Inferior parietal cortex (tissue), 1 donor: Measurements from ENCODE around the gene WNK1.

ENCODE experiments used
- DNase-seq: peaks from one replicate; pipeline ENCODE4 v3.0.0-alpha.2; 2016; ENCODE audit errors: extremely low spot score

WNK1 gene

DNA sequence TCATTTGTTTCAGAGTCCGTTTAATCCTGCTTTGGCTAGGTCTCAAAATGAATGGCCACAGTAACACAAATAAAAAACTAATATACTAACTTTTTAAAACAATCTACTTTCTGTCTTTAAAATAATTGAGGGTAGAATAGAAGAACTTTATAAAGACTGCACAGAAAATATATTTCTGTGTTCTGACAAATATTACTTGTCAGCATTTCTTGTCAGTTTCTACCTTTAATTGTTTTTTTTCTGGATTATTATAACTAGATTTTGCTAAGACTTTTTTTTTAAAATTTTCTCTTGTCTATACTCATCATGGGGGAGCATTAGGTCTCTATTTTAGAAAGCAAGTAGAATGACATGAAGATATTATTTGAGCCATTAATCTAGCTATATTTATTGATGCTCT is 110.9 kb downstream of the WNK1 start:
- DNase-seq = no peak

DNA sequence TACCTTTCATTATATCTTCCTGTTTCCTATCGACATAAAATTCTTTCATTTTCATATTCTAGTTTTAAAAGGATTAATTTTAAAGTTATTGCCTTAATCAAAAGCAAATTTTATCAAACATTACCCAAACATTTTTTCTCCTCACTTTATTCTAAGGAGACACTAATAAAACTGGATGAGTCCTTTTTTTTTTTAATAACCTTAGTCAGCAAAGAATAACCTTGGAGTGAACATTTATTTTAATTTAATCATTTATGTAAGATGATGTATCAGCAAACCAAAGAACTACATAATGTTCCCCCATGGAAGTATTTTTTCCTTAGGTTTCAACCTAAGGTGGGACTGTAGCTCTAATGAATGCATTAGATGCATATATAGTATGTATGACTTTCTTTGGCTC is 113.2 kb downstream of the WNK1 start:
- DNase-seq = no peak

DNA sequence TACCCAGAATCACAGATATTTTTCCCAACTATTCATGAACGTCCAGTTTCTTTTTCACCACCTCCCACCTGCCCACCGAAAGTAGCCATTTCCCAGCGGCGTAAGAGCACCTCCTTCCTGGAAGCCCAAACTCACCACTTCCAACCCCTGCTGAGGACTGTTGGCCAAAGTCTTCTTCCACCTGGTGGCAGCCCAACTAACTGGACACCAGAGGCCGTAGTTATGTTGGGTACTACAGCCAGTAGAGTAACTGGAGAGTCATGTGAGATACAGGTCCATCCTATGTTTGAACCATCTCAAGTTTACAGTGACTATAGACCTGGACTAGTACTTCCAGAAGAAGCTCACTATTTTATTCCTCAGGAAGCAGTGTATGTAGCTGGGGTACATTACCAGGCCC is 115.5 kb downstream of the WNK1 start:
- DNase-seq = no peak

DNA sequence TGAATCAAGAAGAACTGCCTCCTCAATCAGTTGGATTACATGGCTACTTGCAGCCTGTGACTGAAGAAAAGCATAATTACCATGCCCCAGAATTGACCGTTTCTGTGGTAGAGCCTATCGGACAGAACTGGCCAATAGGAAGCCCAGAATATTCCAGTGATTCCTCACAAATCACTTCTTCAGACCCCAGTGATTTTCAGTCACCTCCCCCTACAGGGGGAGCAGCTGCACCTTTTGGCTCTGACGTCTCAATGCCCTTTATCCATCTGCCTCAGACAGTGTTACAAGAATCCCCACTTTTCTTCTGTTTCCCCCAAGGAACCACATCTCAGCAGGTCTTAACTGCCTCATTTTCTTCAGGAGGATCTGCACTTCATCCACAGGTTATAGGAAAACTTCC is 116.3 kb downstream of the WNK1 start:
- no peak for DNase-seq

DNA sequence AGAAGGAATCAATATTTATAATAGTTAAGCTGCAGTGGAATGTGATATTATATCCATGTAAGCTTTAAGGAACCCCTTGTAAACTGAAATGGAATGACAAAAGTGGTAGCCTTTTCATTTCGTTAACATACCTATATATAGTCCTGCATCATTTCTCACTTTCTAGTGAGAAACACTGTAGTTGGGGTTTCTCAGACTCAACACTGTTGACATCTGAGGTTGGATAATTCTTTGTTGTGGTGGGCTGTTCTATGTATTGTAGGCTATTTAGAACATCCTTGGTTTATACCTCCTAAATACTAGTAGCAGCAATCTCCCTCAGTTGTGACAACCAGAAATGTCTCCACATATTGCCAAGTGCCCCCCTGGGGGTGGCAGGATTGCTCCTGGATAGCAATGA is 118.0 kb downstream of the WNK1 start:
- no peak for DNase-seq

DNA sequence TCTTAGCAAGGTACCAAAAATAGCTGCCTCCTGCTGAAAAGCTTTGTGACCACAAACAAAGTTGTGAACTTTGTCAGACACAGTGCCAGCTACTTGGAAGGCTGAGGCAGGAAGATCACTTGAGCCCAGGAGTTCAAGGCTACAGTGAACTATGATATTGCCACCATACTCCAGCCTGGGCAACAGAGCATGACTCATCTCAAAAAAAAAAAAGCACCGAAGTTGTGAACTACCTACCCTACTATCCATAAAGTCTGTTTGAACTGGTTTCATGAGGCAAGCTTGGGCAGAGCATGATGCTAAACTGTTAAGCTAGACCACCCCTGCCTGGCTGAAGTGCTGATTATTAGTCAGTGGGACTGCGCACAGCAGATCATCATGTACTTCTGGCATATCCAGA is 121.6 kb downstream of the WNK1 start:
- DNase-seq = no peak

DNA sequence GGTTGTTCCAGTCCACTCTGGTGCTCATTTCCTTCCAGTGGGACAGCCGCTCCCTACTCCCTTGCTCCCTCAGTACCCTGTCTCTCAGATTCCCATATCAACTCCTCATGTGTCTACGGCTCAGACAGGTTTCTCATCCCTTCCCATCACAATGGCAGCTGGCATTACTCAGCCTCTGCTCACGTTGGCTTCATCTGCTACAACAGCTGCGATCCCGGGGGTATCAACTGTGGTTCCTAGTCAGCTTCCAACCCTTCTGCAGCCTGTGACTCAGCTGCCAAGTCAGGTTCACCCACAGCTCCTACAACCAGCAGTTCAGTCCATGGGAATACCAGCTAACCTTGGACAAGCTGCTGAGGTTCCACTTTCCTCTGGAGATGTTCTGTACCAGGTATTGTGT is 127.3 kb downstream of the WNK1 start:
- DNase-seq = no peak

DNA sequence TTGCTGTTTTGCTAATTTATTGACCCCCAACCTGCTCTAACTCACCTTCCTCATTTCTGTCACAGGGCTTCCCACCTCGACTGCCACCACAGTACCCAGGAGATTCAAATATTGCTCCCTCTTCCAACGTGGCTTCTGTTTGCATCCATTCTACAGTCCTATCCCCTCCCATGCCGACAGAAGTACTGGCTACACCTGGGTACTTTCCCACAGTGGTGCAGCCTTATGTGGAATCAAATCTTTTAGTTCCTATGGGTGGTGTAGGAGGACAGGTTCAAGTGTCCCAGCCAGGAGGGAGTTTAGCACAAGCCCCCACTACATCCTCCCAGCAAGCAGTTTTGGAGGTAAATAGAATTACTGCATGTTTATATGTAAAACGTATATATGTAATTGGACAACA is 128.3 kb downstream of the WNK1 start:
- no peak for DNase-seq

DNA sequence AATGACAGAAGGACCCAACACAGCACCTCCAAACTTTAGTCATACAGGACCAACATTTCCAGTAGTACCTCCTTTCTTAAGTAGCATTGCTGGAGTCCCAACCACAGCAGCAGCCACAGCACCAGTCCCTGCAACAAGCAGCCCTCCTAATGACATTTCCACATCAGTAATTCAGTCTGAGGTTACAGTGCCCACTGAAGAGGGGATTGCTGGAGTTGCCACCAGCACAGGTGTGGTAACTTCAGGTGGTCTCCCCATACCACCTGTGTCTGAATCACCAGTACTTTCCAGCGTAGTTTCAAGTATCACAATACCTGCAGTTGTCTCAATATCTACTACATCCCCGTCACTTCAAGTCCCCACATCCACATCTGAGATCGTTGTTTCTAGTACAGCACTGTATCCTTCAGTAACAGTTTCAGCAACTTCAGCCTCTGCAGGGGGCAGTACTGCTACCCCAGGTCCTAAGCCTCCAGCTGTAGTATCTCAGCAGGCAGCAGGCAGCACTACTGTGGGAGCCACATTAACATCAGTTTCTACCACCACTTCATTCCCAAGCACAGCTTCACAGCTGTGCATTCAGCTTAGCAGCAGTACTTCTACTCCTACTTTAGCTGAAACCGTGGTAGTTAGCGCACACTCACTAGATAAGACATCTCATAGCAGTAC is 132.5 kb downstream of the WNK1 start:
- DNase-seq = no peak

DNA sequence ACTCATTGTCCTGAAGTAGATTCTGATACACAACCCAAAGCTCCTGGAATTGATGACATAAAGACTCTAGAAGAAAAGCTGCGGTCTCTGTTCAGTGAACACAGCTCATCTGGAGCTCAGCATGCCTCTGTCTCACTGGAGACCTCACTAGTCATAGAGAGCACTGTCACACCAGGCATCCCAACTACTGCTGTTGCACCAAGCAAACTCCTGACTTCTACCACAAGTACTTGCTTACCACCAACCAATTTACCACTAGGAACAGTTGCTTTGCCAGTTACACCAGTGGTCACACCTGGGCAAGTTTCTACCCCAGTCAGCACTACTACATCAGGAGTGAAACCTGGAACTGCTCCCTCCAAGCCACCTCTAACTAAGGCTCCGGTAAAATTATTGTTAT is 133.3 kb downstream of the WNK1 start:
- DNase-seq = no peak

DNA sequence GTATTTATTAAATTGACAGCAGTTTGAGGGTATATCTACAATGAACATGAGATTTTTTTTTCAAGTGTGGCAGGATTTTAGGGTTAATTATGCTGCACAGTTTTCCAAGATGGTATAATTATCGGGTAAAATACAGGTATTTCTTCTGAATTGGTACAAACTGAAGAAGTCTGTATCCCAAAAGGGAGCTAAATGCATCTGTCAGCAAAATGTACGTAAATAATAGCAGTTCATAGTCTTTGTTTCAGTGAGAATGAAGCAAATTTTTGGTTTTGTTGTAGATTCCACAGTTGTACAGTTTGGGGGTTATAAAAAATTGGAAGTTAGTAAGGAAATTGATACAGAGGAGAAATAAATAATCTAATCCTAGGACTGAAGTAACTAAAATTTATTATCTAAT is 133.8 kb downstream of the WNK1 start:
- DNase-seq = no peak

DNA sequence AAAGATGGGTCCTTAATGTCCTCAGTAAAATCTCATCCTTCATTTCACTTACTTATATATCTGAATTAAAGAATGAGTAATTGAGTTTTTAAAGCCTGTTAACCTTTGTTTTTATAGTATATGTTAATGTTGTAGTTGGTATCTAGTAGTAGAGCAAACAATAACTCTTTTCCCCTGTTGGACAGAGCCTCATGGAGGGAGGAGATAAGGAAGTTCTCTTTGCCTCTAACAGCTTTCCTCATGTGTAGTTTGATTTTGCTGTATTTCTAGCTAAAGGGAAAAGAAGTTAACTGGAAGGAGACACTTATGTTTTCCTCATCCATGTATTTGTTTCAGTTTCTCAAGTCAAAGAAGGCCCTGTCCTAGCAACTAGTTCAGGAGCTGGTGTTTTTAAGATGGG is 141.8 kb downstream of the WNK1 start:
- DNase-seq = no peak

DNA sequence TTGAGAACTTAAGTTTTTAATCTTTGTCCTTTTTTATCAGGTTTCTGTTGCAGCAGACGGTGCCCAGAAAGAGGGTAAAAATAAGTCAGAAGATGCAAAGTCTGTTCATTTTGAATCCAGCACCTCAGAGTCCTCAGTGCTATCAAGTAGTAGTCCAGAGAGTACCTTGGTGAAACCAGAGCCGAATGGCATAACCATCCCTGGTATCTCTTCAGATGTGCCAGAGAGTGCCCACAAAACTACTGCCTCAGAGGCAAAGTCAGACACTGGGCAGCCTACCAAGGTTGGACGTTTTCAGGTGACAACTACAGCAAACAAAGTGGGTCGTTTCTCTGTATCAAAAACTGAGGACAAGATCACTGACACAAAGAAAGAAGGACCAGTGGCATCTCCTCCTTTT is 143.7 kb downstream of the WNK1 start:
- DNase-seq = no peak

DNA sequence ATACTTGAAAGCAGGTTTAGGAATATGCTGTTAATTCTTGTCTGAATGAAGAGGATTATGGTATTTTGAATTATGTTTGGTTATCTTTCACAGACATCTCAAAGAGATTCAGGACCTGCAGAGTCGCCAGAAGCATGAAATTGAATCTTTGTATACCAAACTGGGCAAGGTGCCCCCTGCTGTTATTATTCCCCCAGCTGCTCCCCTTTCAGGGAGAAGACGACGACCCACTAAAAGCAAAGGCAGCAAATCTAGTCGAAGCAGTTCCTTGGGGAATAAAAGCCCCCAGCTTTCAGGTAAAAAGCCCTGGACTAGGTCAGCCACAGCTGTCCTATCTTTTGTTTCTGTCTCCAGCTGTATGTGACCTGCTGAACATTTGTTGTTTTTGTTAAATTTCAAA is 145.0 kb downstream of the WNK1 start:
- no peak for DNase-seq

DNA sequence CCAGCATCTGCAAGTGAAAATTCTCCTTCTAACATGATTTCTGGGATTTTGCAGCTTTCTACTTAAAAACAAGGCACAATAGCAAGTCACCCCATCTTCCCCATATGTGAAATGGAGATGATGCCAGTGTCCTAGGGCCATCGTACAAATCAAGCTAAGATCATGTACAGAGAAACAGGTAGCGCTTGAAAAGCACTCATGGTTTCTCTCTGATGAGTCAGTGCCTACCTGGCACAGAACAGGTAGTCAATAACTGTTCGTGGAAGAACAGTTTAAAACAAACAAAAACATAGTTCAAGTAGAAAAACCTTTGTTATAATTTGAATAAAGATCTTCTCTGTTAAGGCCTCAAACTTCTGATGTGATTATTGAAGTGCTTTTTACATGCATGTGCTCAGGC is 150.2 kb downstream of the WNK1 start:
- no peak for DNase-seq

DNA sequence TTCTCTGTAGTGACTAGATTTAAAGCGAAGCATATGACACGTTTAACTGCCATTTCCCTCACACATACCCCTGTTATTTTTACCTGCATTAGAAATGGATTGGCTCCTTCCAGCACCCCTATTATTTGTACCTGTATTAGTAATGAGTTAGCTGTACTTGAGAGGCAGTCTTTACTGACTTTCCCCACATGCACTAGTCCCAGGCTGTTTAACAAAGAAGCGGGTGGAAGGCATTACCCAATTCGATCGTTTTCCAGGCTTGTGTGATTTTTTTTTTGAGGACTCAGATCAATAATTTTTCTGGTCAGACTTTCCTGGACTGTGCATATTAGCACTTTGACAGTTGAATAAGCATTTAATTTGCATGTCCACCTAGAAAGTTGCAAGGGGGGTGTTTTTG is 150.7 kb downstream of the WNK1 start:
- no peak for DNase-seq

DNA sequence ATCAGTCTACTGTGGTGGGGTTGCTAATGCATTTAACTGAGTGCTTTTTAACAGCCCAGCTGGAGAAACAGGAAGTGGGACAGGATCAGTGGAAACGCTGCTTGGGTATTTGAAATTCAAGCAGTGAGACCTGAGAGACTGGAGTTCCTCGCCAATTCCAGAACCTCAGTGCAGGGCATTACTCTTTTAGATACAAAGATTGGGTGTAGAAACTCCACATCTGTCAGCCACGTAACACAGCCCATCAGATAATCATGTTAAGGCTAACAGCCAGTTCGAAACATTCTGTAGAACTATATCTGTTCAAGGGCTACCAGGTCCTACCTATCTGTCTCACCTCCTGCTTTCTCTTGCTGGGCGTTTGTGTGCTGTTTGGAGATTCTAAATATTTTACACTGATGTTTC is 151.6 kb downstream of the WNK1 start:
- DNase-seq = no peak

DNA sequence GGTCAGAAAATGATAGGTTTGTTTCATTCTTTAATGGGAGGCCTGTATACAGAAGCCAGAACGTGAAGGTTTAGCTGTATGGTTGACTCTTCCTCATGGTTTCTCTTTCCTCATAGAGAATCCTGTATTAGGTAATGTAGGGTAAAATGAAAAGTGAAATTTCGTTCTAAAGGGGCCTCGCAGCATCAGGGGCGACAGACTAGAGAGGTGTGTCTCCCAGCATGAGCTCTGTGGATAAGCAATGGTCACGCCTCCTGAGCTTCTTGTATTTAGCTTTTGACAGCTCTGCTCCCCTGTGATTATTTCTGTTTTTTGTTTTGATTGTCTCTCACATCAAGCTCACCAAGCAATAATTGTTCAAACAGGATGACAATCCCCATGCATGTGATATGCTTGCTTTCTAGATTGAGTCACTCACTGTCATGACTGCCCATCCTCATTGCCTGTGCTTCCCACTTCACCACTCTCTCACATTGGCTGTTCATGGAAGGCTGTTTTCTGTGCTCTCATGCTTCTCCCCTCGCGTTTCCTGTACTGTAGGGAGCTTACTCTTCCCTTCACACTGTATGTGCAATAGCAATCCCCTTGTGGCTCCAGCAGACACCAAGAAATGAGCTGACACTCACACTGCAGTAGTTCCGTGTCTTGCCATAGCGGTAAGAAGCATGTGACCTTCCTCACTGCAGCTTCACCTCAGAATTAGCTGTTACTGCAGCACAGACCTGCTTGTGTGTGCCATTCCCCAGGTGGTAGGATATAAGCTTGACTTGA is 153.1 kb downstream of the WNK1 start:
- no peak for DNase-seq

DNA sequence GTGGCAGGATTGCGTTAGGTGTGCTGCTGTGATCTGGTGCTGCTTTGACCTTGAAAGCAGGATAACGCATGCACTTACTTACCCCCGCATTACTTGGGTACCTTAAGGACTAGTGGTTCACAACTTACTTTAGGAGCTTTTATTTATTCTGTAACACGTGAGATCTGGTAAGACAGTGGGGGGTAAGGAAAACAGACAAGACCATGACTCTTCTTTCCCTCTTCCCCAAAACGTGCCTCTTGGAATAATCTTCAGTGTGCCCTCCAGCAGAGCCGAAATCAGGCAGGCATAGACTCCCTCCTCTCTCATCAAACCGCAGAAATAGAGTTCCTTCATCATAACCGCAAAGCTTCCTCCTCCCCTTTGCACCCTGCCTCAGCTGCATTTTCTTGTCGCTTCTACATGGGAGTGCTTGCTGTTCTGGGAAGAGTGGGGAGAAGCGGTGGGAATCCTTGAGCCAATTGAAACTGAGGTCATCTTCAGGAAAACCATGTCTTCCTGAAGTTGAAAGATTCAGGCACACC is 153.7 kb downstream of the WNK1 start:
- DNase-seq = no peak

DNA sequence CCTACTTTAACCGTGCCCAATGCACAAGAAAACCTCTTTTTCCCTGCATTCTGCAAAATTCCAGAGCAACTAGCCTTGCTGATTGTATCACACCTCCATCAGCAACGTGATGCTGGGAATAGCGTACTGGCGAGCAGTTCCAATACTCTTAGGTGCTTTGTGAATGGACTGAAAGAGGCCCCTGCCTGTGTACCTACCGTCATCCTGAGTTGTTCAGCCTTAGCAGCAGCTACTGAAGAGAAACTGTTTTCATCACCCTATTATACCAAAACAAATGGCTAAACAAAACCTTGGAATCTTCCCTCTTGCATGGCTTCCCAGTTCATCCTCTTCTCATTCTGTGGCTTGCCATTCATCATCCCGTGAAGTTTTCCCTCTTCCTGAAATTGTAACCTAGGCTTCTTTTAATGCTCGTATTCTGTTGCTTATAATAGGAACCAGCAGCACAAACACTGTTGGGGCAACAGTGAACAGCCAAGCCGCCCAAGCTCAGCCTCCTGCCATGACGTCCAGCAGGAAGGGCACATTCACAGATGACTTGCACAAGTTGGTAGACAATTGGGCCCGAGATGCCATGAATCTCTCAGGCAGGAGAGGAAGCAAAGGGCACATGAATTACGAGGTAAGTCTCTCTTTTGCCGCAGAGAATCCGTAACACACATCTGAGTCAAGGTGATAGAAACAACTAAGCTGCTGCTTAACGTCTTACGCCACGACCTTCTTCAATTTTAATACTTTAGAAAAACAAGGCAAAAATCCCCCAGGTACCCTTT is 155.2 kb downstream of the WNK1 start:
- DNase-seq = no peak

DNA sequence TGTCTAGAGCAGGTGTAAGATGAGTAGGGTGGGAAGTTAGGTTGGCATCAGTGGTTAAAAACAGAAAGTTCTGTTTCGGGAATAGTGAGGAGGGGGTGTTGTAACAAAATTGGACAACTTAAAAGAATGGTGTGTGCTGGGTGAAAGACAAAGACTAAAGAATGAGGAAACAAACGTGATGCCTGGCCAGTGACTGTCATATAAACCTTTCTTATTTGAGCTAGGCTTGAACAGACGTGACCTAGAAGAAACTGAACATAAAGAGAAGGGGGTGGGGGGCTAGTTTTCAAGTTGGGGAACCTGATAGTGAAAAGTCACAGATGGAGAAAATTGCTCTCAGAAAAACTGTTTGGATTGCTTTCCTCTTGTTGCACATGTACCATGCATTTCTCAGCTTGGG is 157.5 kb downstream of the WNK1 start:
- DNase-seq = no peak

DNA sequence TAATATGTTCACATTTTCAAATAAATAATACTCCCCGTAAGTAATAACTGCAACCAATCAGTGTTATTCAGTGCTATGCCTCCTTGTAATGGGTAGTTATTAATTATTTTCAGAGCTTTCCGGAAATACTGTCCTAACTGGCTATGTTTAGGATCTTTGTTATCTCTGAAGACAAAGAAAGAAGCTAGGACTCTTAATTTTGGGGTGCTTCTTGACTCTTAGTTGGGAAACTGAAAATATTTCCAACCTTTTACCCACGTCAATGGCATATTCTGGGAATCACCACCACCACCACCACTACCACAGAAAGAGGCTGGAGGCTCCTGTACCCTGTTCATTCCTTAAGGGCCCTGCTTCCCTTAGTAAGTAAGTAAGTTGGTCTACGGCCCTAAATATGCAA is 158.0 kb downstream of the WNK1 start:
- DNase-seq = no peak
